Measurements from ENCODE around the gene SERINC3.
"Not testable (repeated sequence)": the region's sequence is repeated elsewhere in the genome, so short reads cannot be mapped to it uniquely, and the experiment has no call there.

Gene SERINC3

DNA sequence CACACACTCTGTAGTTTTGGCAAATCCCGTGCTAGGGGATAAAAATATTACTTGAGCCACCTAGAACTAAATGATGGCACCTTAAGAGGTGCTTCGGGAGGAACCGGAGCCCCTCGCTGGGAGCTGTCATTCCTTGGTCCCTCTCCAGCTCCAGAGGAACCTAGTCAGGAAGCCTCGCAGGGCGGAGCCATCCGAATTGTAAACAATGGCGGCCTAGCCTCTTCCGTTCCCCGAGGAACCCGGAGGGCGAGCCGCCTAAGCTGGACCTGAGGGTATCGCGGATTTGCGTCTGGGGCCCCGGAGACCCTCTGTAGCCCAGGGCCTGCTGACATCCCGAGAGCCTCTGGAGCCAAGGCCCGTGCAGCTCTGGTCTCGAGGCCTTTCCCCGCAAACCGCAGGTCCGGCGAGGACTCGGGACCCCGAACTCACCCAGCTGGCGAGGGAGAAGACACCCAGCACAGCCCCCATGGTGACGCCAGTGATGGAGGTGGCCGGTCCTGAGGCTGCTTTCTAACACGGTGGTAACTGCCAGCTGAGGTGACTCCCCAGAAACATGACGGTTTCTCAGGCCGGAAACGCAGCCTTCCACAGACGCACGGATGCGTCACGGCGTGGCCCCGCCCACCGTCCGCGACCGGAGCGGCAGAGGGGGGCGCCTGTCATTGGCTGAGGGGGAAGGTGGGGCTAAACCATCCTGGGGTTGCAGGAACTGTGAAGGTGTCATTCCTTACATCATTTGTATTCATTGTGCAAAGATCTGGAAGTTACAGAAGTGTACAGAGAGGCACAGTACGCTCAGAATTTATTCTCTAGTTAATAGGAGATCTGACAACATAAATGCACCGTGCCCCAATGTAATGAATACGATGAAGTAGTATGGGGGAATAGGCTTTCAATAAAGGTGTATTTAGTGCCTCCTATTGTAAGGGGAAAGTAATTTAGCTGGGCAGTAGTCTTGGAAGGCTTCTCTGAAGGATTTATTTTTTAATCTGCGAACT, at the start of gene SERINC3:
Gene SERINC3 (minus strand): TSS at position 587 of the 998 bp plus-strand sequence. CDS start 119 bp downstream, at position 468.
- DNase-seq: peak; percentile 96

GRCh38 chr20:44571362-44571988, 49.6 kb upstream of the SERINC3 start:
- DNase-seq: no peak

GRCh38 chr20:44570367-44570766, 48.5 kb upstream of the SERINC3 start:
- DNase-seq: no peak

GRCh38 chr20:44566811-44567210, 44.9 kb upstream of the SERINC3 start:
- no peak for DNase-seq

GRCh38 chr20:44566018-44566417, 44.1 kb upstream of the SERINC3 start:
- no peak for DNase-seq

DNA sequence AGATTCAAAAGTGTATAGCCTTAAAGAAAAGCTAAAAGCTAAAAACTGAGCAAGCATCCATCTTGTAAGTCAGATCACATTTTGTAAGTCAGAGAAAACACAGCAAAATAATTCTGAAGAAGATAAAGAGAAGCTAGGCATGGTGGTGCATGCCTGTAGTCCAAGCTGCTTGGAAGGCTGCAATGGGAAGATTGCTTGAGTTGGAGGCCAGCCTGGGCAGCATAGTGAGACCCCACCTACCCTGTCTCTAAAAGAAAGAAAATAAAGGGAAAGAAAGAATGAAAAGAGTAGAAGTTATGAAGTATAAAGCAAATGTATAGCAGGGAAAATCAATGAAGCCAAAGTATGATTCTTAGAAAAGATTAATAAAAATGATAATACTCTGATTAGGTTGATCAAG, 40.0 kb upstream of the SERINC3 start:
- DNase-seq: no peak

DNA sequence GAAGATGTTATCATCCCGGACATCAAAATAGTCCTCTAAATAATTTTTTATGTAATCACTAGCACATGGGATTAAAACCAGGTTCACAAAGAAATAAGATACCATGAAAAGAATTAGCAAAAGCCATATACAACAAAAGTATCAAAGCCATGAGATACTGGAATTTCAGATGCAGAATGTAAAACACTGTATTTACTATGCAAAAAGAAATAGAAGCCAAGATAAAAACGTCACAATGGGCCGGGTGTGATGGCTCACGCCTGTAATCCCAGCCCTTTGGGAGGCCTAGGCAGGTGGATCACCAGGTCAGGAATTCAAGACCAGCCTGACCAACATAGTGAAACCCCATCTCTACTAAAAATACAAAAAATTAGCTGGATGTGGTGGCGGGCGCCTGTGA, 38.9 kb upstream of the SERINC3 start:
- not testable (repeated sequence) for DNase-seq

GRCh38 chr20:44560229-44560628, 38.4 kb upstream of the SERINC3 start:
- DNase-seq: no peak

DNA sequence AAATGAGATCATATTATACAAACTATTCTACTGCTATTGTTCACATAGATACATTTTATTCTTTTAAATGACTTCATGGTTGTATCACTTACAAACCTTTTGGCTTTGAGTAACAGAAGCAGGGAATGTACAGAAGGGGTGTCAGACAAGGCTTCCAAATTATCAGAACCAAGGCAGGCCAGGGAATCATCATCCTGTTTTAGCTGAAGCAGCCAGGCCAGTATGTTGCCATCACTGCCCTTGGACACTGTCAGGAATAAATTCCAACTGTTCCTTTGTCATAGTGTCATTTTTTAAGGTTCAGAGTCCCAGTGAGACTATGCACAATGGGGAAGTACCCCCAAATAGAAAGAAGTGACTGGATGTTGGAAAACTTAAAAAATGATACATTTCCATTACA, 37.4 kb upstream of the SERINC3 start:
- DNase-seq: no peak

GRCh38 chr20:44552950-44553908, 31.4 kb upstream of the SERINC3 start:
- no peak for DNase-seq

GRCh38 chr20:44552568-44552949, 30.7 kb upstream of the SERINC3 start:
- no peak for DNase-seq

DNA sequence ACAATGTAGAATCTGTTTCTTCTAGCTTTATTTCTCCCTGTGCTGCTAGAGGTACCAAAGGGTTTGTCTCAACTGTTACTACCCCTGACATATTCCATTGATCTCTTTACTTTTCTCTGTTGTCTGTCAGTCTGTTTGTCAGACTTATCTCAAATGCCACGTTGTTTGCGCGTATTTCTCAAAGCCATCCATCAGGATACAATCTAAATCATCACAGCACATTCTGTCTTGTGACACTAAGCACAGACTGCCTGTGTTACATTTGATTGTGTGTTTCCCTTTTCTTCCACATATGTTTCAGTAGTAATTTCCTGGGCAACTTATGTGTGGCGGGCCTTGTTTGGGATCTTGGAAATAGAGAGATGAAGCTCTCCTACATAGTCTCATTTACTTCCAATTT, 30.2 kb upstream of the SERINC3 start:
- no peak for DNase-seq

DNA sequence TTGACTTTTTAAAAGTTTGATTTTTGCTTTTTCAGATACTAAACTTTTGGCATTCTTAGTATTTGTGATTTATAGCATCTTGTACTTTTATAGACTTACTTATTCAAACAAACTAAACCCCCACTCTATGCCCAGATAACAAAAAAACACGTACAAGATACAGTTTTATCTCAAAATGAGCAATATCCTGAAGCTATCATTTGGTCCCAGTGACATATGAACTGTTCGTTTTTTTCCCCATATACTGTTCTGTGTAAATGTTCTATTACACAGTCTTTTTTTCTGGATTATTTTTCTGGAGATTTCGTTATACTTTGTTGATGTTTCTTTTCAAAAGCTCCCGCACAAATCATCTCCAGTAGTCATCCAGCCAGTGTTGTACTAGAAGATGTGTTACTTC, 27.3 kb upstream of the SERINC3 start:
- no peak for DNase-seq

DNA sequence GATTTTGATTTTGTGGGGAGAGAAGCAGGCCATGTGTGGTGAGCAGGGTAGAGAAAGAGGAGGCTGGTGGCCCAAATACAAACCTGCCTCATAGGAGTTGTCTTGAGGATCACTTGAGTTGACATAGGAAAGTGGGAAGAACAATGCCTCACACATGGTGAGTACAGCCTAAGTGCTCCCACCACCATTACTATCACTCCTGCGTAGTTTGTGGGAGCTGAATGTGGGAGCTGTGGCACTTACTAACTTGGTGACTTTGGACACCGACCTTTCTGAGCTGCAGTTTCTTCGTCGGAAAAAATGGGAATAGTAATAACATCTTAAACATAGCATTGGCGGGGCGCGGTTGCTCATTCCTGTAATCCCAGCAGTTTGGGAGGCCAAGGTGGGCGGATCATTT, 25.5 kb upstream of the SERINC3 start:
- no peak for DNase-seq

DNA sequence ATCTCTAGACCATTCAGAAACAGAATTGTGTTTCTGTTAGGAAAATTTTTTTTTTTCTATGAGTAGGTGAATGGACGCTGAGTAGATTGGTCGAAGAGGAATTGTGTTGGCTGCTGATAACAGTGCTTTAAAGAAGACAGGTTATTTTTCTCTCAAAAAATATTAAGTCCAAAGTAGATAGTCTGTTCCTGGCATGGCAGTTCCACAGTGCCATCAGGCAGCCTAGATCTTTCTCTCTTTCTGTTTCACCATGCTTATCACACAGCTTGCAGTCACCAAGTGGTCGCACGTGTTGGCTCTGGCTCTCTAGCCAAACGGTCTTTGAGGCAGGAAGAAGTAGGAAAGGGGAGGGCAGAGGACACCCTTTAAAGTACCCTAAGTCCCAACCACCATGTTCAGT, 22.4 kb upstream of the SERINC3 start:
- no peak for DNase-seq

DNA sequence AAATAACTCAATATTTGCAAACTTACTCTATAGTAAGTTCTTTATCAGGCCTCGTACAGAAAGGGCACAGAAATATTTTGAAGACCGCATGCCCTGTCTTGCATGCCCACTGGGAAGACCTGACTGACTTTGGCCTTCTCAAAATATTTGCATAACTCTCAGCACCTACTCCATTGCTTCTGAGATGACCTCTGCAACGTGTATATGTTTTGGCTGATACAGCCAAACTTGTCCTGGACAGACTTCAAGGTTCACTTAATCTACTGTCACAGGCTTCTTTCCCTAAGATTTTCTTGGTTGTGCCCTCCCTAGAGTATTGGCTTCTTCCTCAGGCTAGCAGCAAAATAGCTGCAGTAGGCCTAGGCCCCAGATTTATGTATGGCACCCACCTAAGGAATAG, 21.5 kb upstream of the SERINC3 start:
- DNase-seq: no peak

DNA sequence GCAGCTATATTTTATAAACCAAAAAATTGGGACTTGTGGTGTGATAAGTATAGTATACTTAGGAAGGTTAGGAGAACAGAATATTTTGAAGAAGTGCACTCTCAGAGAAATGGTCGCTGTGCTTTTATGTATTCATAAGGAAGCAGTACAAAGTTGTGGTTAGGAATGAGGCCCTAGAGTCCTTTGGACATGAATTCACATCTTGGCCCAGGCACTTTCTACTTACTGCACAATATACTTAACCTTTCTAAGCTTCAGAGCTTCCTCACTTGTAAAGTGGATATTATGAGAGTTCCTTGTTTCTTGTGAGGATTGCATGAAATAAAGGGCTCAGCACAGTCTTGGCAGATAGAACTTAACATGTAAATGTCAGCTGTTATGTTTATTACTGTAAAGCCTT, 21.0 kb upstream of the SERINC3 start:
- DNase-seq: no peak

GRCh38 chr20:44541992-44542391, 20.1 kb upstream of the SERINC3 start:
- DNase-seq: no peak

- DNase-seq: no peak
These were observed 19.0 kb upstream of the SERINC3 start for GRCh38 chr20:44540834-44541233.

DNA sequence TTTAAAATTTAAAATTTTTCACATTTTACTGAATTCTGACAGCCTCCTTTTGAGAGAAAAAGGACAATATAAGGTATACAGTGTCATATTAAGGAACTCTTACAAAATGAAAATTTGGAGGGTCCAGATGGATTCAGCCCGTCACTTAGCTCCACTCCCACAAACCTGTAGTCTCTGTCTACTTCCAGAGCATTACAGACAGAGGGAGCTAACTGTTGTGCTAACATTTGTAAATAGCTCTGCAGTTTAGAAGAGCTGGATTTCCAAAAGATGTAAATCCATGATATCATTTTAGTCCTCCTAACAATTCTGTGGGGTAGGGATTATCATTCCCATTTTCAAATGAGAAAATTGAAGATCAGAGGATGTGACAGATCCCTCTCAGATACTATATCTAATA, 16.1 kb upstream of the SERINC3 start:
- no peak for DNase-seq

DNA sequence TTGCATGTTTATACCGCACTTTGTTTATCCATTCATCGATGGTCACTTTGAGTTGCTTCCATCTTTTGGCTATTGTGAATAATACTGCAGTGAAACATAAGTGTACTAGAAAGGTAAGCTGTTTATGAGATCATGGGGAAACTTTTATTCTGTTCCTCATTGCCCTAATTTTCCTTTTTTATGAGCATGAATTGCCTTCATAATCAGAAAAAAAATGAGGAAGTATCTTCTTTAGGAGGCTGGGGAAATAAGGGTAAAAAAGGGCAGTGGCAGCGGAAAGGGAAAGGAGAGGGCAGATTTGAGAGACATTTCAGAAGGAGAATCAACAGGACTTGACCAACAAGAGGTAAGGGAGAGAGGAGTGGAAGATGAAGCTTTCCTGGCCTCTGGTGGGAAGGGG, 14.3 kb upstream of the SERINC3 start:
- DNase-seq: no peak

GRCh38 chr20:44533928-44534327, 12.1 kb upstream of the SERINC3 start:
- no peak for DNase-seq

DNA sequence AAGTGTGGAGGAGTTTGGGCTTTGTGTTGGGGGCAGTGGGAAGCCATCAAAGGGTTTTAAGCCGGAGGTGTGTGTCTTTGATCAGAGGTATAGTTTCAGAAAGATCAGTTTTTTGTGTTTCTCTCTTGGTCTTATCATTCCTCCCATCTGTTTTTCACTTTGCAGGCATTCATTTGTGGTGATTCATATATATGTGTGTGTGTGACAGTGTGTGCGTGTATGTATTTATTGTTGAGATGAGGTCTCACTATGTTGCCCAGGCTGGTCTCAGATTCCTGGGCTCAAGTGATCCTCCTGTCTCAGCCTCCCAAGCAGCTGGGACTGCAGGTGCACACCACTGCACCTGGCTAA, 11.1 kb upstream of the SERINC3 start:
- peak; percentile 17 for DNase-seq
